Prostate gland (tissue), 2 donors: ENCODE data around the gene BTNL9.

Source experiments
- POLR2A ChIP-seq: fragments of 450-650 bp; IDR thresholded peaks from one replicate; pipeline ENCODE4 v1.6.1; 2016; ENCODE audit warnings: antibody characterized with exemption, mild to moderate bottlenecking
- TF ChIP-seq, protein P1 (sequence below), 4 experiments: fragments of 200-600 bp in 2 of 4; fragments of 450-650 bp in 2 of 4; sonication (generic) in 2 of 4; IDR thresholded peaks; 1 replicate in 3 of 4; 2 replicates in 1 of 4; pipeline ENCODE4 v1.5.1; 2016 to 2019; ENCODE audit warnings: antibody characterized with exemption in 4 of 4, mild to moderate bottlenecking in 2 of 4, moderate library complexity in 2 of 4

DNA sequence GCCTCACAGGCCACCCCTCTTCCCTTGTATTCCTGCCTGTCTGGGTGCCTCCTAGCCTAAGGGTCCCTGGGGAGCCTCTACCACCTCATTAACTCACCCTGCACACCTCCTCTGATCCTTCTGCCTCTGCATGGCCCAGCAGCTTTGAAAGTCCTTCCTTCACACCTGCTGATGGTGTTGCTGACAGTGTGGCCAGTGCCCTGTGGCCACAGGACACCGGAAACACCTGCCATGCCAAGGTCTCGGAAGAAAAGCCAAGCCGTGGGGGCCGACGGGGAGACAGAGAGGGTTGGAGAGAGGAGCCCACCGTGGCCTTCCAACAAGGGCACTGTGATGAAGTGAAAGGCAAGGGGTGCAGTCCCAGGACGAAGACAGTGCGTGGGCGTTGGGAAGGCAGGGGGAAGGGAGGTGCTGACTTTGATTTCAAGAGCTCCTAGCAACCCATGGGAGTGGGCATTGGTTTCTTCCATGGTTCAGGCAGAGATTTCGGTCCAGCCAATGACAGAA, 4.1 kb downstream of the BTNL9 start:
- TF ChIP-seq, protein P1, sequence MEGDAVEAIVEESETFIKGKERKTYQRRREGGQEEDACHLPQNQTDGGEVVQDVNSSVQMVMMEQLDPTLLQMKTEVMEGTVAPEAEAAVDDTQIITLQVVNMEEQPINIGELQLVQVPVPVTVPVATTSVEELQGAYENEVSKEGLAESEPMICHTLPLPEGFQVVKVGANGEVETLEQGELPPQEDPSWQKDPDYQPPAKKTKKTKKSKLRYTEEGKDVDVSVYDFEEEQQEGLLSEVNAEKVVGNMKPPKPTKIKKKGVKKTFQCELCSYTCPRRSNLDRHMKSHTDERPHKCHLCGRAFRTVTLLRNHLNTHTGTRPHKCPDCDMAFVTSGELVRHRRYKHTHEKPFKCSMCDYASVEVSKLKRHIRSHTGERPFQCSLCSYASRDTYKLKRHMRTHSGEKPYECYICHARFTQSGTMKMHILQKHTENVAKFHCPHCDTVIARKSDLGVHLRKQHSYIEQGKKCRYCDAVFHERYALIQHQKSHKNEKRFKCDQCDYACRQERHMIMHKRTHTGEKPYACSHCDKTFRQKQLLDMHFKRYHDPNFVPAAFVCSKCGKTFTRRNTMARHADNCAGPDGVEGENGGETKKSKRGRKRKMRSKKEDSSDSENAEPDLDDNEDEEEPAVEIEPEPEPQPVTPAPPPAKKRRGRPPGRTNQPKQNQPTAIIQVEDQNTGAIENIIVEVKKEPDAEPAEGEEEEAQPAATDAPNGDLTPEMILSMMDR (IDR thresholded peaks at IDR 0.05): no peak
- TF ChIP-seq POLR2A: no peak
